IMR-90 (cell line): ENCODE results near the gene SEC22B.
"Not testable (repeated sequence)": the region's sequence is repeated elsewhere in the genome, so short reads cannot be mapped to it uniquely, and the experiment has no call there.

ENCODE experiments used
- CHD1 ChIP-seq: IDR thresholded peaks from 2 replicates; pipeline ENCODE4 v1.6.1; 2012; ENCODE audit warnings: low read depth, low read length, improper control_type of control experiment
- MXI1 ChIP-seq: IDR thresholded peaks from 2 replicates; pipeline ENCODE4 v1.6.1; 2012; ENCODE audit warnings: low read depth, mild to moderate bottlenecking, low read length, moderate library complexity, borderline replicate concordance
- POLR2A ChIP-seq: IDR thresholded peaks from 2 replicates; pipeline ENCODE4 v1.6.1; 2012; ENCODE audit warnings: mild to moderate bottlenecking, low read depth, low read length
- RCOR1 ChIP-seq: IDR thresholded peaks from 2 replicates; pipeline ENCODE4 v1.6.1; 2012; ENCODE audit warnings: mild to moderate bottlenecking, low read length, improper control_type of control experiment; ENCODE audit not compliant: insufficient replicate concordance
- RFX5 ChIP-seq: IDR thresholded peaks from 2 replicates; pipeline ENCODE4 v1.8.0; 2012; ENCODE audit warnings: low read depth, mild to moderate bottlenecking, low read length, moderate library complexity
- SMC3 ChIP-seq: fragments of 150-350 bp; IDR thresholded peaks from 2 replicates; pipeline ENCODE4 v1.6.1; 2016; ENCODE audit warnings: low read depth, mild to moderate bottlenecking, antibody characterized with exemption, low read length, moderate library complexity
- TF ChIP-seq, protein P1 (sequence below): conservative IDR thresholded peaks from 2 replicates; pipeline ENCODE4 v1.5.1; 2012; ENCODE audit warnings: mild to moderate bottlenecking, low read depth, low read length, improper control_type of control experiment

DNA sequence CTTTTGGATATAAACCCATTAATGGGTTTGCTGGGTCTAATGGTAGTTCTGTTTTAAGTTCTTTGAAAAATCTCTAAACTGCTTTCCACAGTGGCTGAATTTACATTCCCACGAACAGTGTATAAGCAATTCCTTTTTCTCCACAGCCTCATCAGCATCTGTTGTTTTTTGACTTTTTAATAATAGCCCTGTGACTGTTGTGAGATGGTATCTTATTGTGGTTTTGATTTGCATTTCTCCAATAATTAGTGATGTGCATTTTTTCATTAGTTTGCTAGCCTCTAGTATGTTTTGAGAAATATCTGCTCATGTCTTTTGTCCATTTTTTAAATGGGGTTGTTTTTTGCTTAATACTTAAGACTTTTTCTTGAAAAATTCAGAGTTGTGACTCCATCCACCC is 11.6 kb downstream of the SEC22B start:
- not testable (repeated sequence) for TF ChIP-seq POLR2A, RCOR1, RFX5, SMC3, CHD1, MXI1
- TF ChIP-seq, protein P1, sequence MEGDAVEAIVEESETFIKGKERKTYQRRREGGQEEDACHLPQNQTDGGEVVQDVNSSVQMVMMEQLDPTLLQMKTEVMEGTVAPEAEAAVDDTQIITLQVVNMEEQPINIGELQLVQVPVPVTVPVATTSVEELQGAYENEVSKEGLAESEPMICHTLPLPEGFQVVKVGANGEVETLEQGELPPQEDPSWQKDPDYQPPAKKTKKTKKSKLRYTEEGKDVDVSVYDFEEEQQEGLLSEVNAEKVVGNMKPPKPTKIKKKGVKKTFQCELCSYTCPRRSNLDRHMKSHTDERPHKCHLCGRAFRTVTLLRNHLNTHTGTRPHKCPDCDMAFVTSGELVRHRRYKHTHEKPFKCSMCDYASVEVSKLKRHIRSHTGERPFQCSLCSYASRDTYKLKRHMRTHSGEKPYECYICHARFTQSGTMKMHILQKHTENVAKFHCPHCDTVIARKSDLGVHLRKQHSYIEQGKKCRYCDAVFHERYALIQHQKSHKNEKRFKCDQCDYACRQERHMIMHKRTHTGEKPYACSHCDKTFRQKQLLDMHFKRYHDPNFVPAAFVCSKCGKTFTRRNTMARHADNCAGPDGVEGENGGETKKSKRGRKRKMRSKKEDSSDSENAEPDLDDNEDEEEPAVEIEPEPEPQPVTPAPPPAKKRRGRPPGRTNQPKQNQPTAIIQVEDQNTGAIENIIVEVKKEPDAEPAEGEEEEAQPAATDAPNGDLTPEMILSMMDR: not testable (repeated sequence)
